Measurements from ENCODE around the gene C5AR1. TPM values are rescaled to one million over a fixed set of nuclear protein-coding genes. Genes with fewer than 3 reads are reported as not detected.

The C5AR1 gene
- total and polyA plus RNA-seq, 8 donors: 0.45 to 15.2 (median 2.9) TPM

DNA sequence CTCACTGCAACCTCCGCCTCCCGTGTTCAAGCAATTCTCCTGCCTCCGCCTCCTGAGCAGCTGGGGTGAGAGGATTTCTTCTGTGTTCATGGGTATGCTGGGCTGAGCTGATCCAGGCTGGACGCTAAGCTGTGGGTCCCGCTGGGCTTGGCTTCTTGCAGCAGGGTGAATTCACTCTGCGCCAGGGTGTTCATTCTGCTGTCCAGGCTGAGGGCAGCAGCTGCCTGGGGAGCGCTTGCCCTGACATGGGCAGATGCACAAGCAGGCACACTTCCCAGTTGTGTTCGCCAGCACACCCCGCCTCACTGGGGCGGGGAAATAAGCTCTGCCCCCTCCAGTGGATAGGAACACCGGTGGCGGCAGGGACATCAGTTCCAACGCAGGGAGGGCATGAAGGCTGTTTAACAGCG is 42.3 kb upstream of the C5AR1 start:
- Histone ChIP-seq H3K27me3 (no peaks in the 10 kb centered on the region), H3K4me1 (peaks cover 4 to 9% (median 7%) of the 10 kb centered on the region in 4 donors), H3K4me3 (no peak overlapping the region), H3K36me3 (peaks cover 53 to 96% (median 95%) of the 10 kb centered on the region in 4 donors), H3K27ac (no peak overlapping the region), H3K9me3 (no peaks in the 10 kb centered on the region)
- 77 to 86% (median 83%) methylated on average over 10 to 14 of the region's 14 CpGs for WGBS, 5 donors
- intact Hi-C loops (cut with DNase I; ENCODE audit: low total_unique reads): no loop called here
- TF ChIP-seq POLR2A (IDR thresholded peaks at IDR 0.05): no peak
- no peak for TF ChIP-seq POLR2AphosphoS5 (IDR thresholded peaks at IDR 0.05)
- TF ChIP-seq, protein P1, sequence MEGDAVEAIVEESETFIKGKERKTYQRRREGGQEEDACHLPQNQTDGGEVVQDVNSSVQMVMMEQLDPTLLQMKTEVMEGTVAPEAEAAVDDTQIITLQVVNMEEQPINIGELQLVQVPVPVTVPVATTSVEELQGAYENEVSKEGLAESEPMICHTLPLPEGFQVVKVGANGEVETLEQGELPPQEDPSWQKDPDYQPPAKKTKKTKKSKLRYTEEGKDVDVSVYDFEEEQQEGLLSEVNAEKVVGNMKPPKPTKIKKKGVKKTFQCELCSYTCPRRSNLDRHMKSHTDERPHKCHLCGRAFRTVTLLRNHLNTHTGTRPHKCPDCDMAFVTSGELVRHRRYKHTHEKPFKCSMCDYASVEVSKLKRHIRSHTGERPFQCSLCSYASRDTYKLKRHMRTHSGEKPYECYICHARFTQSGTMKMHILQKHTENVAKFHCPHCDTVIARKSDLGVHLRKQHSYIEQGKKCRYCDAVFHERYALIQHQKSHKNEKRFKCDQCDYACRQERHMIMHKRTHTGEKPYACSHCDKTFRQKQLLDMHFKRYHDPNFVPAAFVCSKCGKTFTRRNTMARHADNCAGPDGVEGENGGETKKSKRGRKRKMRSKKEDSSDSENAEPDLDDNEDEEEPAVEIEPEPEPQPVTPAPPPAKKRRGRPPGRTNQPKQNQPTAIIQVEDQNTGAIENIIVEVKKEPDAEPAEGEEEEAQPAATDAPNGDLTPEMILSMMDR (IDR thresholded peaks at IDR 0.05): no peak
- no peak for TF ChIP-seq EP300 (IDR thresholded peaks at IDR 0.05)
- DNase-seq: no peak

DNA sequence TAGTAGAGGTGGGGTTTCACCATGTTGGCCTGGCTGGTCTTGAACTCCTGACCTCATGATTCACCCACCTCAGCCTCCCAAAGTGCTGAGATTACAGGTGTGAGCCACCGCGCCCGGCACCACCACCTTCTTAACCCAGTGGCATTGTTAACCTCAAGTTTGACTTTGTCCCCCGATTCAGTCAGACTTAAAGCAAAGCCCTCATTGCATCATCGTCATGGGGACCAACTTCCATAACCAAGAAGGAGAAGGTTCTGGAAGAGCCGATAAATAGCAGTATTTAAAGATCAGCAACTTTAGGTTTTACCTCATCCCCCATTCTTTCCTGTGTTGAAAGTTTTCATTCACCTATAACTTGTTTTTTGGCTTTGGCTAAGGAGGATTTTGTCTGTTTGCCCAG is 41.6 kb upstream of the C5AR1 start:
- no peak for TF ChIP-seq POLR2A (IDR thresholded peaks at IDR 0.05)
- no peak for TF ChIP-seq POLR2AphosphoS5 (IDR thresholded peaks at IDR 0.05)
- TF ChIP-seq EP300 (IDR thresholded peaks at IDR 0.05): no peak
- TF ChIP-seq, protein P1 (IDR thresholded peaks at IDR 0.05): no peak
- intact Hi-C loops (cut with DNase I; ENCODE audit: low total_unique reads): no loop called here
- peaks cover 11 to 16% (median 14%) of the 10 kb centered on the region in 4 donors for H3K4me1 ChIP-seq
- H3K27me3 ChIP-seq: no peaks in the 10 kb centered on the region
- no peak overlapping the region for H3K27ac ChIP-seq
- H3K9me3 ChIP-seq: no peaks in the 10 kb centered on the region
- H3K4me3 ChIP-seq: no peak overlapping the region
- DNase-seq: no peak
- H3K36me3 ChIP-seq: peaks cover 49 to 89% (median 88%) of the 10 kb centered on the region in 4 donors
- WGBS, 5 donors: 69 to 90% (median 85%) methylated on average over 6 of the region's 6 CpGs

DNA sequence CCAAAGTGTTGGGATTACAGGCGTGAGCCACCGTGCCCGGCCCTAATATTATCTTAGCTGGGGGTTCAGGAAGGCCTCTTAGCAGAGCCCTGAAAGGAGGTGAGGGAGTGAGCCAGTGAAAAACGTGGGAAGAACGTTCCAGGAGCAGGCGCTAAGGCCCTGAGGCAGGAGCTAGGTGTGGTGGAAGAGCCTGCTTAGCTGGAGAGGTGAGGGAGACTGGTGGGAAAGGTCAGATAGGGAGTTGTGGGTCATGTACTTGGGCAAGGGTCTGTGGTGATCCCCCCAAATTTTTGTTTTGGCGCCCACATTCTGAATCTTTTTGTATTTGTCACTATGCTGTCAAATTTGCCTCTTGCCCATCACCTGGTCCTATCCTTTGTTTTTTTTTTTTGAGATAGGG is 40.1 kb upstream of the C5AR1 start:
- H3K9me3 ChIP-seq: no peaks in the 10 kb centered on the region
- intact Hi-C loops (cut with DNase I; ENCODE audit: low total_unique reads): no loop called here
- no peak overlapping the region for H3K4me3 ChIP-seq
- no peaks in the 10 kb centered on the region for H3K27me3 ChIP-seq
- H3K27ac ChIP-seq: no peak overlapping the region
- no peak for DNase-seq
- 84 to 90% (median 88%) methylated on average over 7 of the region's 7 CpGs for WGBS, 5 donors
- peaks cover 43 to 75% (median 73%) of the 10 kb centered on the region in 4 donors for H3K36me3 ChIP-seq
- TF ChIP-seq EP300 (IDR thresholded peaks at IDR 0.05): no peak
- no peak for TF ChIP-seq POLR2A (IDR thresholded peaks at IDR 0.05)
- TF ChIP-seq POLR2AphosphoS5 (IDR thresholded peaks at IDR 0.05): no peak
- TF ChIP-seq, protein P1 (IDR thresholded peaks at IDR 0.05): no peak
- H3K4me1 ChIP-seq: peaks cover 11 to 19% (median 17%) of the 10 kb centered on the region in 4 donors

DNA sequence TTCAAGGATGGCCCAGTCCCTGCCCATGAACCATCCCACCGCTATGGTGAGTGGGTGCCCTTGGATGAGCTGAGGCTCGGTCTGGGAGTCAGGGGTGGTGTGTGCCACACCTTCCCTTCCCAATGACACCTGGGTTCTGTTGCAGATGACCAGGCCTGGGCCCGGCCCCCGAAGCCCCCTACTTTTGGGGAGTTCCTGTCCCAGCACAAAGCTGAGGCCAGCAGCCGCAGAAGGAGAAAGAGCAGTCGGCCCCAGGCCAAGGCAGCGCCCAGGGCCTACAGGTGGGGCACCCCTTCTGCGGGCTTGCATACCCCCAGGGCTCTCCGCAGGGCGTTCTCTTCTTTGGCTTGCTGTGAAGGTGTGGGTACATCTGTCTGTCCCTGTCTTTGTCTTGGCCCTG is 39.3 kb upstream of the C5AR1 start:
- 88 to 95% (median 91%) methylated on average over 10 of the region's 10 CpGs for whole genome bisulfite sequencing, 5 donors
- intact Hi-C loops (cut with DNase I; ENCODE audit: low total_unique reads): no loop called here
- peaks cover 35 to 67% (median 64%) of the 10 kb centered on the region in 4 donors for H3K36me3 ChIP-seq

More for the DNA sequence above, 39.3 kb upstream of the C5AR1 start:
- Histone ChIP-seq H3K4me3 (no peak overlapping the region), H3K4me1 (peaks cover 17 to 25% (median 23%) of the 10 kb centered on the region in 4 donors), H3K27me3 (no peaks in the 10 kb centered on the region), H3K27ac (no peak overlapping the region), H3K9me3 (no peaks in the 10 kb centered on the region)
- DNase-seq: no peak
- TF ChIP-seq EP300 (IDR thresholded peaks at IDR 0.05) (no peak), POLR2A (IDR thresholded peaks at IDR 0.05) (no peak), POLR2AphosphoS5 (IDR thresholded peaks at IDR 0.05) (no peak)
- TF ChIP-seq, protein P1 (IDR thresholded peaks at IDR 0.05): no peak

Measured in stomach (tissue), 9 donors.